ENCODE measurements around the gene CSF3.
"Not testable (repeated sequence)": the region's sequence is repeated elsewhere in the genome, so short reads cannot be mapped to it uniquely, and the experiment has no call there.

Gene CSF3

DNA sequence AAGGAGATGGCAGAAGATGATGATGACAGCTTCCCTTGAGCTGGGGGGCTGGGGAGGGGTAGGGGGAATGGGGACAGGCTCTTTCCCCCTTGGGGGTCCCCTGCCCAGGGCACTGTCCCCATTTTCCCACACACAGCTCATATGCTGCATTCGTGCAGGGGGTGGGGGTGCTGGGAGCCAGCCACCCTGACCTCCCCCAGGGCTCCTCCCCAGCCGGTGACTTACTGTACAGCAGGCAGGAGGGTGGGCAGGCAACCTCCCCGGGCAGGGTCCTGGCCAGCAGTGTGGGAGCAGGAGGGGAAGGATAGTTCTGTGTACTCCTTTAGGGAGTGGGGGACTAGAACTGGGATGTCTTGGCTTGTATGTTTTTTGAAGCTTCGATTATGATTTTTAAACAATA, 17.7 kb upstream of the CSF3 start:
- DNase-seq, result no peak

DNA sequence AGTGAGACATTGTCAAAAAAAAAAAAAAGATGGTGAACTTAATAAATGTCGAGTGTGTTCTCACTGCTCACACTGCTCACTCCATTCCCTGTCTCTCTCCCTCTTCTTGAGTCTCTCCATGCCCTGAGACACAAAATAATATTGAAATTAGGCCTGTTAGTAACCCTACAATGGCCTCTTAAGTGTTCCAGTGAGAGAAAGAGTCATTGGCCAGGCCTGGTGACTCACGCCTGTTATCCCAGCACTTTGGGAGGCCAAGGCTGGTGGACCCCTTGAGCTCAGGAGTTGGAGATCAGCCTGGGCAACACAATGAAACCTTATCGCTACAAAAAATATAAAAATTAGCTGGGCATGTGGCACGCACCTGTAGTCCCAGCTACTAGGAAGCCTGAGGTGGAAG, 16.2 kb upstream of the CSF3 start:
- DNase-seq, result no peak

- DNase-seq, result no peak
Observed at GRCh38 chr17:40000161-40000560, 15.1 kb upstream of the CSF3 start.

DNA sequence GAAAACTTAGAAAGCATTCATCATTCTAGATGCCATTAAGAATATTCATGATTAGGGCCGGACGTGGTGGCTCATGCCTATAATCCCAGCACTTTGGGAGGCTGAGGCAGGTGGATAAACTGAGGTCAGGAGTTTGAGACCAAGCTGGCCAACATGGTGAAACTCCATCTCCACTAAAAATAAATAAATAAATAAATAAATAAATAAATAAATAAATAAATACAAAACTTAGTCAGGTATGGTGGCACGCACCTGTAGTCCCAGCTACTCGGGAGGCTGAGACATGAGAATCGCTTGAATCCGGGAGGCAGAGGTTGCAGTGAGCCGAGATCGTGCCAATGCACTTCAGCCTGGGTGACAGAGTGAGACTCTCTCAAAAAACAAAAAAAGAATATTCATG, 13.9 kb upstream of the CSF3 start:
- not testable (repeated sequence) for DNase-seq

DNA sequence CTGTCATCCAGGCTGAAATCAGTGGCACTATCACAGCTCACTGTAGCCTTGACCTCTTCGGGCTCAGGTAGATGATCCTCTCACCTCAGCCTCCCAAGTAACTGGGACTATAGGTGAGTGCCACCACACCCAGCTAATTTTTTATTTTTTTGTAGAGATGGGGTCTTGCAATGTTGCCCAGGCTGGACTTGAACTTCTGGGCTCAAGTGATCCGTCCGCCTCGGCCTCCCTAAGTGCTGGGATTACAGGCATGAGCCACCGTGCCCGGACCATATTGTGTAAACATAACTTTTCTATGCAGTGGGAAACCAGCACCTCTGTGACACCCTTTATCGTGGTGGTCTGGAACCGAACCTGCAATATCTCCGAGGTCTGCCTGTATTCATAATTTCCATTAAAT, 11.2 kb upstream of the CSF3 start:
- no peak for DNase-seq

GRCh38 chr17:40004712-40005111, 10.5 kb upstream of the CSF3 start:
- no peak for DNase-seq

DNA sequence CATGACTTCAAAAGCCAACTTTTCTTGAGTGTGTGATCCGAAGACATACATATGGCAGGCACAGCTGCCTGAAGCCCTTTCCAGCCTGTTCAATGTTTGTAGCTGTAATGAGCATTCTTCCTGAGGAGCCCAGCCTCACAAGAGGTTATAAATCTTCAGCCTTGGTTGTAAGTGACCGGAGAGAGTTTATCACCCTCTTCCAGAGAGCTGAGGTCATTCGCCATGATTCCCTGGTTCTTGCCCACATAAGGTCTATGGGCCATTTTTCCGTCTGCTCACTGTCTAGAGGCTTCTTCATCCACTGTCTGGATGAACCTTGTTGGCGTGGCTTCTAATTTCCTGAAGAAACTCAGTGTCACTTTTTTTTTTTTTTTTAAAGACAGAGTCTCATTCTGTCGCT, 9.7 kb upstream of the CSF3 start:
- DNase-seq, result no peak

DNA sequence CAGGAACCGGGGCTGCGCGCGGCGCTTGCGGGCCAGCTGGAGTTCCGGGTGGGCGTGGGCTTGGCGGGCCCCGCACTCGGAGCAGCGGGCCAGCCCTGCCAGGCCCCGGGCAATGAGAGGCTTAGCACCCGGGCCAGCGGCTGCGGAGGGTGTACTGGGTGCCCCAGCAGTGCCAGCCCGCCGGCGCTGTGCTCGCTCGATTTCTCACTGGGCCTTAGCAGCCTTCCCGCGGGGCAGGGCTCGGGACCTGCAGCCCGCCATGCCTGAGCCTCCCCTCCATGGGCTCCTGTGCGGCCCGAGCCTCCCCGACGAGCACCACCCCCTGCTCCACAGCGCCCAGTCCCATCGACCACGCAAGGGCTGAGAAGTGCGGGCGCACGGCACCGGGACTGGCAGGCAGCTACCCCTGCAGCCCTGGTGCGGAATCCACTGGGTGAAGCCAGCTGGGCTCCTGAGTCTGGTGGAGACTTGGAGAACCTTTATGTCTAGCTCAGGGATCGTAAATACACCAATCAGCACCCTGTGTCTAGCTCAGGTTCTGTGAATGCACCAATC, 4.2 kb upstream of the CSF3 start:
- not testable (repeated sequence) for DNase-seq

- DNase-seq, result not testable (repeated sequence)
Observed at GRCh38 chr17:40012017-40012647, 3.1 kb upstream of the CSF3 start.

- no peak for DNase-seq
Observed at GRCh38 chr17:40014375-40014980, 762 bp upstream of the CSF3 start.

DNA sequence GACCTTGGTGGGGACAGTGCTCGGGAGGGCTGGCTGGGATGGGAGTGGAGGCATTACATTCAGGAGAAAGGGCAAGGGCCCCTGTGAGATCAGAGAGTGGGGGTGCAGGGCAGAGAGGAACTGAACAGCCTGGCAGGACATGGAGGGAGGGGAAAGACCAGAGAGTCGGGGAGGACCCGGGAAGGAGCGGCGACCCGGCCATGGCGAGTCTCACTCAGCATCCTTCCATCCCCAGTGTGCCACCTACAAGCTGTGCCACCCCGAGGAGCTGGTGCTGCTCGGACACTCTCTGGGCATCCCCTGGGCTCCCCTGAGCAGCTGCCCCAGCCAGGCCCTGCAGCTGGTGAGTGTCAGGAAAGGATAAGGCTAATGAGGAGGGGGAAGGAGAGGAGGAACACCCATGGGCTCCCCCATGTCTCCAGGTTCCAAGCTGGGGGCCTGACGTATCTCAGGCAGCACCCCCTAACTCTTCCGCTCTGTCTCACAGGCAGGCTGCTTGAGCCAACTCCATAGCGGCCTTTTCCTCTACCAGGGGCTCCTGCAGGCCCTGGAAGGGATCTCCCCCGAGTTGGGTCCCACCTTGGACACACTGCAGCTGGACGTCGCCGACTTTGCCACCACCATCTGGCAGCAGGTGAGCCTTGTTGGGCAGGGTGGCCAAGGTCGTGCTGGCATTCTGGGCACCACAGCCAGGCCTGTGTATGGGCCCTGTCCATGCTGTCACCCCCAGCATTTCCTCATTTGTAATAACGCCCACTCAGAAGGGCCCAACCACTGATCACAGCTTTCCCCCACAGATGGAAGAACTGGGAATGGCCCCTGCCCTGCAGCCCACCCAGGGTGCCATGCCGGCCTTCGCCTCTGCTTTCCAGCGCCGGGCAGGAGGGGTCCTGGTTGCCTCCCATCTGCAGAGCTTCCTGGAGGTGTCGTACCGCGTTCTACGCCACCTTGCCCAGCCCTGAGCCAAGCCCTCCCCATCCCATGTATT, 1.1 kb downstream of the CSF3 start:
- peak in 3 of 4 experiments; percentile 37 to 54 (median 45) for DNase-seq

- no peak for DNase-seq
Observed at GRCh38 chr17:40017422-40018080, 2.3 kb downstream of the CSF3 start.

- peak in 1 of 4 experiments; percentile 18 for DNase-seq
Observed at GRCh38 chr17:40018211-40019121, 3.2 kb downstream of the CSF3 start.

GRCh38 chr17:40019140-40019991, 4.1 kb downstream of the CSF3 start:
- DNase-seq, result no peak

DNA sequence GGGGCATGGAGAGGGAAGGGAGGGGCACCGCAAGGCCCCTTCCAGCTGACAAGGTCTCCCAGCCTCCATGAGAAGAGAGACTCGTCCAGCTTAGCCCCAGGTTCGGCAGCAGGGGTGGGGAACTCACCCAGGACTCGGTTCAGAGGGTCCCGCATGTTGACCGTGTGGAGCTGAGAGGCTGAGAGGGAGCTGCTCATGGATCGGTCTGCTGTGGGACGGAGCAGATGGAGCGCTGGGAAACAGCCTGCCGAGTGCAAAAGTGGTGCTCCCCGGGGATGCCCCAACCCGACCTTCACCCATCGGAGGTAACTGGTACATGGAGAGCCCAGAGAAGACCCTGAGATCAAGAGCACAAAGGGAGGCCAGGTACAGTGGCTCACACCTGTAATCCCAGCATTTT, 4.9 kb downstream of the CSF3 start:
- DNase-seq, result no peak

GRCh38 chr17:40021451-40021971, 6.3 kb downstream of the CSF3 start:
- DNase-seq, result peak in 3 of 4 experiments; percentile 16 to 44 (median 36)

- DNase-seq, result no peak
Observed at GRCh38 chr17:40022497-40022896, 7.3 kb downstream of the CSF3 start.

DNA sequence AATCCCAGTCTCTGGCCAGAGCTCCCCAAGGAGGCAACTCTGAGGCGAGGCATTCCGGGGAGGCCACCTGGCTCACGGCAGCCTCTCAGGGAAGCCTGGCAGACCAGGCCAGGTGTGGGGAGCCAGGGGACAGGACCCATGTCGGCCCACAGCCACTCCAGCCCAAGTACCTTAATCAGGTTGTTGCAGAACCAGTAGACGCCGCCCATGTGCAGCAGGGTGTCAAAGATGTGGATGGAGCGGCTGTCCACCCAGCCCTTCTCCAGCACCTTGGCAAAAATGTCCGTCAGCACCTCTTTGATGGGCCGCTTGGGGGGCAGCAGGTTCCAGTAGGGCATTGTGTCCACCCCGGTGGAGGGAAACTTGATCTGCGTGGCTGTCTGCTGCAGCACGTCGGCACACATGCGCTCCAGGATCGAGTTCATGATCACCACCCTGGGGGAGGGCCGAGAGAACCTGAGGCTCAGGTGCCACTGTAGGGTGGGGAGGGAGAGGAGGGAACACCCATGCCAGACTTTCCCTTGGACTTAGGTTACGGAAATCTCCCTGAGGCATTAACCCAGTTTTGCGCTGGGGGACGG, 7.8 kb downstream of the CSF3 start:
- DNase-seq, result no peak

DNA sequence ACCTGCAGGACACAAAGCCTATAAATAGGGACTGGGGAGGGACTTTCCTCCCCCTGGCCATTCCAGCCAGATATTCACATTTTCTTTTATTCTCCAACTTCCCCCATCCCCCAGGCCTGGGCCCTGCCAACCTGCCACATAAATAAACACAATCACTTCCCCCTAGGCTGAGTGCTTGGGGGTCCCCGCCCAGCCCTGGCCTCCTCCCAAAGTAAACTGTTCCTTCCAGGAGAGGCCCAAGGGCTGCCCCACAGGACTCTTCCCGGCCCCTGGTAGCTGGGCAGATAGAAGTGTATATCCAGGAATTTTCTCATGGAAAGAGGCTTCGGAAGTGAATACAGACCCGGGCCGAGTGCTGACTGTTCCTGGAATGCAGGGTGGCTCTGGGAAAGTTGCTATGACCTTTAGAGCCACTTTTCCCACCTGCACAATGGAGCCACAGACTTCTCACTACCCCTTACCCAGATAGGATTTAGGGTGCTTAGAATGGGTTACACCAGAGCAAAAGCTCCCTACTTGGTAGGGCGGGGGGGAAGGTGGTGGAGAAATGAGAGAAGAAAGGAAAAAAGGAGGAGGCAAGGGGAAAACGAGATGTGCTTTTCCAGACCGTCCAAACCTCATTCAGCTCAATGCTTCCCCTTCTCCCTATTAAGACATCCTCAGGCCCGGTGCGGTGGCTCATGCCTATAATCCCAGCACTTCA, 8.5 kb downstream of the CSF3 start:
- DNase-seq, result no peak

All from suppressor macrophage (primary cell).